ENCODE results near the gene ALKBH5. TPM values are rescaled to one million over a fixed set of nuclear protein-coding genes. Genes with fewer than 3 reads are reported as not detected.
A peak's percentile ranks its signal among the peaks of the same experiment; 100 is the strongest.
"Not testable (repeated sequence)": the region's sequence is repeated elsewhere in the genome, so short reads cannot be mapped to it uniquely, and the experiment has no call there.

The ALKBH5 gene
- polyA plus RNA-seq, 4 donors, result 65.2 to 71.8 (median 68.8) TPM

GRCh38 chr17:18213666-18214270, 30.1 kb downstream of the ALKBH5 start:
- no peak for DNase-seq (ENCODE audit: low read depth in 4 of 4, low spot score in 3 of 4)

DNA sequence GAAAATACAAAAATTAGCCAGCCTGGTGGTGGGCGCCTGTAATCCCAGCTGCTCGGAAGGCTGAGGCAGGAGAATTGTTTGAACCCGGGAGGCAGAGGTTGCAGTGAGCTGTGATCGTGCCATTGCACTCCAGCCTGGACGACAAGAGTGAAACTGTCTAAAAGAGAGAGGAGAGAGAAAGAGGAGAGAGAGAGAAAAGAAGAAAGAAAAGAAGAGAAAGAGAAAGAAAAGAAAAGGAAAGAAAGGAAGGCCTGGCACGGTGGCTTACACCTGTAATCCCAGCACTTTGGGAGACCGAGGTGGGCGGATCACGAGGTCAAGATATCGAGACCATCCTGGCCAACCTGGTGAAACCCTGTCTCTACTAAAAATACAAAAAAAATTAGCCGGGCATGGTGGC, 33.3 kb downstream of the ALKBH5 start:
- DNase-seq (ENCODE audit: low read depth in 4 of 4, low spot score in 3 of 4), result not testable (repeated sequence)

DNA sequence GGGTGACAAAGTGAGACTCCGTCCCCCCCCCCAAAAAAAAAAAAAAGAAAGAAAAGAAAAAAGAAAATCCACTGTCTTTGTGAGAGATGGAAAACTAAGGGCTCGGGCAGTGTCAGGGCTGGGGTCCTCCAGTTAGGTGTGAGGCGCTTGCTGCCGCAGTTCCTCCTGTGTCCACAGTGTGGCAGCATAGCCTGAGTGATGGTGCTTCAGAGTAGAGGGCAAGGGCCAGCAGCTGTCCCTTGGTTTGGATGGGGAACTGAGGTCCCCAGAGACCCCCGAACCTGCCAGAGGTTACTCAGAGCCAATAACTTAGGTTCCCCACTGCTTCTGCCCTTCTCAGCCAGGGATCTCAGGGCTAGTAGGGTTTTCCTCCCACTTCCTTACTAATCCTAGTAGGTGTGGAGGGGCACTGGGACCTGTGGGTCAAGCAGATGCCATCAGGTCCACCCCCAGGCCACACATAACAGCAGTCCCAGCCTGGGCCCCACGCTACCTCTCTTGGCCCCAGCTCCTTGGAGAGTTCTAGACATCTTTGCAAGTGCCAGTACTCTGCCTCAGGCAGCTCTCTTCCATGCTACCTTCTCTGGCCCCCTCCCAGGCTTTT, 33.9 kb downstream of the ALKBH5 start:
- peak in 2 of 4 donors; percentile 38 to 52 for DNase-seq (ENCODE audit: low read depth in 4 of 4, low spot score in 3 of 4)

DNA sequence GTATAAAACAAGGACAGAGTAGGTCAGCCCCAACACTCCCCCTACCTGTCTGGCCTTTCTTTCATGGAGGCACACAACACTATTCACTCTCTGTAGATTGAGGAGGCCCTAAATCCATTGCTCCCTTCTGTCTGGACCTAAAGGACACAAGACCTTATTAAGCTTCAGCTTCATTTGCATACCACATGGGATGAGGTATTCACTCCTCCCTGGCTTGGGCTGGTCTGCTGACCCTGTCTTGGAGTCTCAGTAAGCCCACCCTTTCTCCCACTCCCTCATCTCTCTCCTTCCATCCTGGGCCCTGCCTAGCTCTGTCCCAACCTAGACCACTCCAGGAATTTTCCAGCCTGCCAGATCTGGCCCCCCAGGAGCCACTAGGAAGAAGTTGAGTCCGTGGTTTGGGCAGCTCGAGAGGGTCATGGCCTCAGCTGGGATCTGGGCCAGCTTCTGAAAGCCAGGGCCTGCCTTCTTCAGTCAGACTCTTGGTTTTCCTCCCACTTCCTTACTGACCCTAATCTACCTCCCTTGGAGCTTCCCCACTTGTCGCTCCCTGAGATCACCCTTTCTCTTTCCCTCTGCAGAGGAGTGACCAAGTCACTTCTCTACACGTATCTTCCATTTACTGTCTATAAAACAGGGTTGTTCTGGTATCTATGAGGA, 35.3 kb downstream of the ALKBH5 start:
- no peak for DNase-seq (ENCODE audit: low read depth in 4 of 4, low spot score in 3 of 4)

DNA sequence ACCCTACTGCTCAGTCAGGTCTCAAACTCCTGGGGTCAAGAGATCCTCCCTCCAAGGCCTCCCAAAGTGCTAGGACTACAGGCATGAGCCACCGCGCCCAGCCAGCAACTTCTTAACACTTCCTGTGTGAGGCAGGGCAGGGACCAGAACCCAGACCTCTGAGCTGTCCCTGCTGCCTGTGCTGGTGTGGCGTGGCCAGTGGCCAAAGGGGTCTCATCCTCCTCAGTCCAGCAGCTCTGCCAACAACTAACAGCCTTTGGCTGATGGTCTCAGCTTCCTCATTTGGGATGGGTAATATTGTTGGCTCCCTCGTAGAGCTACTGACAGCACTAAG, 40.4 kb downstream of the ALKBH5 start:
- no peak for DNase-seq (ENCODE audit: low read depth in 4 of 4, low spot score in 3 of 4)

GRCh38 chr17:18224387-18225120, 40.9 kb downstream of the ALKBH5 start:
- peak in 1 of 4 donors; percentile 20 for DNase-seq (ENCODE audit: low read depth in 4 of 4, low spot score in 3 of 4)

- peak; percentile 91 to 93 (median 92) for DNase-seq (ENCODE audit: low read depth in 4 of 4, low spot score in 3 of 4)
Measured at GRCh38 chr17:18225121-18225641, 41.6 kb downstream of the ALKBH5 start, which contains the start of gene LLGL1. Gene LLGL1 (plus strand): TSS chr17:18225635. CDS start chr17:18225683, 48 bp downstream.

GRCh38 chr17:18225642-18226283, 42.1 kb downstream of the ALKBH5 start:
- DNase-seq (ENCODE audit: low read depth in 4 of 4, low spot score in 3 of 4), result peak in 1 of 4 donors; percentile 18

- no peak for DNase-seq (ENCODE audit: low read depth in 4 of 4, low spot score in 3 of 4)
Measured at GRCh38 chr17:18226284-18226945, 42.8 kb downstream of the ALKBH5 start.

- no peak for DNase-seq (ENCODE audit: low read depth in 4 of 4, low spot score in 3 of 4)
Measured at GRCh38 chr17:18227635-18228034, 44.0 kb downstream of the ALKBH5 start.

DNA sequence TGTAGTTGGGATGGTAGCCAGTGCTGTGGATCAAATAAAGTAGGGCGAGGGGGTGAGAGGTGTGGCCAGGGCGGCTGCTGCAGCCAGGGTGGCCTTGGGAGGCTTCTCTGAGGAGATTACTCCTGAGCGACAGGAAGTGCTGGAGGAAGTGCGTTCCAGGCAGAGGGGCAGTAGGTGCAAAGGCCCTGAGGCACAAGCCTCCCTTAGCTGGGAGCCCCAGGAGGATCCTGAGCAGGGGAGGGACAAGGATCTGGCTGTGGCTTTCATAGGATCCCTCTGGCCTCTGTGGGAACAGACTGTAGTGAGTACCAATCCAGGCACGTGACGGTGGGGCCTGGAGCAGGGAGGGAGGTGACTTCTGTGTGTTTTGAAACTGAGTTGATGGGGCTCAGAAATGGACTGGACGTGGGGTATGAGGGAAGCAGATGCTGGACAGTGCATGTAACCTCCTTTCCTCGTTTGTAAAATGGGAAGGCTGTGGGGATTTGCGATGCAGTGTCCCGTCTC, 44.6 kb downstream of the ALKBH5 start:
- DNase-seq (ENCODE audit: low read depth in 4 of 4, low spot score in 3 of 4), result no peak

GRCh38 chr17:18229254-18229653, 45.6 kb downstream of the ALKBH5 start:
- DNase-seq (ENCODE audit: low read depth in 4 of 4, low spot score in 3 of 4), result no peak

- no peak for DNase-seq (ENCODE audit: low read depth in 4 of 4, low spot score in 3 of 4)
Measured at GRCh38 chr17:18229771-18230170, 46.1 kb downstream of the ALKBH5 start.

GRCh38 chr17:18230288-18231141, 46.9 kb downstream of the ALKBH5 start:
- DNase-seq (ENCODE audit: low read depth in 4 of 4, low spot score in 3 of 4), result no peak

DNA sequence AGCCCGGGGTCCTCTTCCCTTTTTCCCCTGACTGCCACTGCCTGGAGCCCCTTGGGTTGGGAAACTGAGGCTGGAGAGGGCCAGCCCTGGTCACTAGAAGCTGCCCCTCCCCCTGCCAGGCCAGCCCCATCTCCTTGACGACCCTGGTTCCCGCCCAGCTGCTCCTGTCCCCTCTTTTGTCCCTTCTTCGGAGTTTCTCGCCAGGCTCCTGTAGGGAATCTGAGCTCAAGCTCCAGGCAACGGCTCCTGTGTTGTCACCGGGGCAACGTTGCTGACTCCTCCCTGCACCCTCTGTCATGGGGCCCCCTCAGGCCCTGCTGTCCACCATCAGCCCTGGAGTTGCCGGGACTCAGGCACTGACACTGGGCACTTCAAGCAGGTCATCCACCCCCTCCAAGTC, 47.5 kb downstream of the ALKBH5 start:
- no peak for DNase-seq (ENCODE audit: low read depth in 4 of 4, low spot score in 3 of 4)

DNA sequence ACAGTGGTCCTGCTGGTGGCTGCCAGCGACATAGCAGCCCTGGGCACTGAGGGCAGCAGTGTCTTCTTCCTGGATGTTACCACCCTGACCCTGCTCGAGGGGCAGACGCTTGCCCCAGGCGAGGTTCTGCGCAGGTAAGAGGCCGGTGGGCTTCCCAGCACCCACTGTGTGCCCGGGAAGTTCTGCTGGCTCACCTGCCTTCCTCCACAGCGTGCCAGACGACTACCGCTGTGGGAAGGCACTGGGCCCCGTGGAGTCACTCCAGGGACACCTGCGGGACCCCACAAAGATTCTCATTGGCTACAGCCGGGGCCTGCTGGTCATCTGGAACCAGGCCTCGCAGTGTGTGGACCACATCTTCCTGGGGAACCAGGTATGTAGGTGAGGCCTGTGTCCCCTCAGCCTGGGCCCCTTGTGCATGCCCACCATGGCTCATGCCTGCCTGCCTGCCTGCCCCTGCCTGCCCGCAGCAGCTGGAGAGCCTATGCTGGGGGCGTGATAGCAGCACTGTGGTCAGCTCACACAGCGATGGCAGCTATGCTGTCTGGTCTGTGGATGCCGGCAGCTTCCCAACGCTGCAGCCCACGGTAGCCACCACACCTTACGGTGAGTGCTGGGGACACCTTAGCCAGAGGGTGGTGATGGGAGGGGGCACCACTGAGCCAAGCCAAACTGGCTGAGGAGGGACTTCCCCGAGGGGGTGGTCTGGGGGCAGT, 50.3 kb downstream of the ALKBH5 start:
- DNase-seq (ENCODE audit: low read depth in 4 of 4, low spot score in 3 of 4), result no peak

DNA sequence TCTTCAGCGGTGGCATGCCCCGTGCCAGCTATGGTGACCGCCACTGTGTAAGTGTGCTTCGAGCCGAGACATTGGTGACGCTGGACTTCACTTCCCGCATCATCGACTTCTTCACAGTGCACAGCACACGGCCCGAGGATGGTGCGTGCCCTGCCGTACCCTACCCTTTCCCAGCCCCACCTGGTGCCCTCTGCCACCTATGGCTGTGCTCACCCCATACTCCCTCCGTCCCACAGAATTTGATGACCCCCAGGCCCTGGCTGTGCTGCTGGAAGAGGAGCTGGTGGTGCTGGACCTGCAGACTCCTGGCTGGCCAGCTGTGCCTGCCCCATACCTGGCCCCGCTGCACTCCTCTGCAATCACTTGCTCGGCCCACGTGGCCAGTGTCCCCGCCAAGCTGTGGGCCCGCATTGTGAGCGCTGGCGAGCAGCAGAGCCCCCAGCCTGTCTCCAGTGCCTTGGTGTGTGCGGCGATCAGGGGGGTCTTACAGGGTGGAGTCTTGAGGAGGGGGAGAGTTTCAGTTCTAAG, 51.3 kb downstream of the ALKBH5 start:
- DNase-seq (ENCODE audit: low read depth in 4 of 4, low spot score in 3 of 4), result no peak

DNA sequence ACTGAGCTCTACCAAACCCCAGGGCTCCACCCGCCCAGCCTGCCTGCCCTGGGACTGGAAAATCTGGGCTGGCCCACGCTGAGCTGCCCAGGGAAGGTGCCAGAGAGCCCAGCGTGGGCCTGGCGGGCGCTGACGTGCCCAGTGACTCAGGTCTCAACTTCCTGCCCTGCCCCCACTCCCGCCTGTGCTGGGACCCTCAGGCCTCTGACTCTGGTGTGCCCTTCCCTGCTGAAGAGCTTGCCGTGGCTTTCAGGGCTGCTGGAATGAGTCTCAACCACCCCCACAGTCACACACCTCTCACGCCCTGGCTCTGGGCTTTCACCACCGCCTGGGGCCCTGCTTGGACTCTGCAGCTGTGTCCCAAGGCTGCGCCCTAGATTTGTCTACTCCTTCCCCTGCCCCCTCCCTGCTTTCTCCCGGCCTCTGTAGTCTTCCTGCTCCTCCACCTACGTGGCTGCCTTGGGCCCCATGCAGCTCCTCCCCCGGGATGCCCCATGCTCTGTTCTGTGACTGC, 52.2 kb downstream of the ALKBH5 start:
- DNase-seq (ENCODE audit: low read depth in 4 of 4, low spot score in 3 of 4), result no peak
